DOHH2 (cell line): ENCODE results near the gene SPEM3.

Source experiments
- EZH2phosphoT487 ChIP-seq: fragments of 200-600 bp; sonication (generic); IDR thresholded peaks from 2 replicates; pipeline ENCODE4 v1.6.1; 2017; ENCODE audit warnings: borderline replicate concordance, mild to moderate bottlenecking, antibody characterized with exemption, low read length, moderate library complexity, mixed read lengths
- TF ChIP-seq, protein P1 (sequence below): fragments of 200-600 bp; sonication (generic); IDR thresholded peaks from one replicate; pipeline ENCODE4 v1.5.1; 2014; ENCODE audit warnings: antibody characterized with exemption, mild to moderate bottlenecking, low read depth, low read length; ENCODE audit not compliant: poor library complexity, severe bottlenecking

DNA sequence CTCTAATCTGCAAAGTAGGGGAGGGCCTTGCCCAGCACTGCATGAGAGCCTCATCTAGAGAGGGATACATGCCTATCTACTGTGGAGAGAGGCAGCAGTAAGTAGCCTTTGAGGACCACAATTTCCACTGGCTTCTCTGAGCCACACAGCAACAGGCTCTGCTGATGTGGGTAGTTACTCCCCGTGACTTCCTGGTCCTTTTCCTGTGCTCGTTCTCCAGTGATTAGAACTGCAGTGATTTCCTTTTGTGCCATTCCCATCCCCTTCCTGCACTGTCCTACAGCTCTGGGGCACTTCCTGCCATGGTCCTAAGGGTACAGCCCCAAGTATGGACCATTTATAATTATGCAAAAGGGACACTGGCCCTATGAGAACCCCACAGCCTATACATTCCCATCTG lies 37.4 kb upstream of the SPEM3 start:
- TF ChIP-seq, protein P1, sequence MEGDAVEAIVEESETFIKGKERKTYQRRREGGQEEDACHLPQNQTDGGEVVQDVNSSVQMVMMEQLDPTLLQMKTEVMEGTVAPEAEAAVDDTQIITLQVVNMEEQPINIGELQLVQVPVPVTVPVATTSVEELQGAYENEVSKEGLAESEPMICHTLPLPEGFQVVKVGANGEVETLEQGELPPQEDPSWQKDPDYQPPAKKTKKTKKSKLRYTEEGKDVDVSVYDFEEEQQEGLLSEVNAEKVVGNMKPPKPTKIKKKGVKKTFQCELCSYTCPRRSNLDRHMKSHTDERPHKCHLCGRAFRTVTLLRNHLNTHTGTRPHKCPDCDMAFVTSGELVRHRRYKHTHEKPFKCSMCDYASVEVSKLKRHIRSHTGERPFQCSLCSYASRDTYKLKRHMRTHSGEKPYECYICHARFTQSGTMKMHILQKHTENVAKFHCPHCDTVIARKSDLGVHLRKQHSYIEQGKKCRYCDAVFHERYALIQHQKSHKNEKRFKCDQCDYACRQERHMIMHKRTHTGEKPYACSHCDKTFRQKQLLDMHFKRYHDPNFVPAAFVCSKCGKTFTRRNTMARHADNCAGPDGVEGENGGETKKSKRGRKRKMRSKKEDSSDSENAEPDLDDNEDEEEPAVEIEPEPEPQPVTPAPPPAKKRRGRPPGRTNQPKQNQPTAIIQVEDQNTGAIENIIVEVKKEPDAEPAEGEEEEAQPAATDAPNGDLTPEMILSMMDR, result no peak
- no peak for TF ChIP-seq EZH2phosphoT487
